Activated T-cell treated with anti-CD3 and anti-CD28 coated beads for 48 hours (primary cell): ENCODE measurements around the gene NOL6.

ENCODE experiments used
- DNase-seq: peaks from one replicate; pipeline ENCODE4 v3.0.0-alpha.2; 2020; ENCODE audit warnings: low read depth

The NOL6 gene

DNA sequence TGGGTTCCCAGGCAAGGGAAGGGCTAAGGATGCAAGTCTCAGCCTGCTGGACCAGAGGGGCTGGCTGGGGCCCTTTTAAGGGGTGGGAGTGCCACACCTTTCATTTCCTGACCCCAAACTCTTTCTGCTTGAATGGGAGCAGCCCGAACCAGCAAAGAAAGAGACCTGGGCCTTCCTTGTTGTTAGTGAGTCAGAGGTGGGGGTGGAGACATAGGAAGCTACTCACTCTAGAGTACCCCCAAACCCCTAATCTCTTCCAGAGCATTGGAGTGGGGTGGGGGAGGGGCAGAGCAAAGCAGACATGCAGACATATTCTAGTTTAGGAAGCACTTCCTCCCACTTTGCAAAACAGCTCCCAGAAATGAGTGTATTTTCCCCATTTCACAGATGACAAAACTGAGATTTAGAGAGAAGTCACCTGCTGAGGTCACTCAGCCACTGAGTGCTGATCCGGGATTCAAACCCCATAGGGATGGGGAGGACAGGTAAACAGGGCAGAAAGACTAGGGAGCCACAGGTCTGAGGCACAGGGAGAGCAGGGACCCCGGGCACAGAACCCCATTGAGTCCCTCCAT lies 20.4 kb downstream of the NOL6 start:
- DNase-seq = no peak

GRCh38 chr9:33452828-33453271 lies 20.9 kb downstream of the NOL6 start:
- peak; percentile 57 for DNase-seq

DNA sequence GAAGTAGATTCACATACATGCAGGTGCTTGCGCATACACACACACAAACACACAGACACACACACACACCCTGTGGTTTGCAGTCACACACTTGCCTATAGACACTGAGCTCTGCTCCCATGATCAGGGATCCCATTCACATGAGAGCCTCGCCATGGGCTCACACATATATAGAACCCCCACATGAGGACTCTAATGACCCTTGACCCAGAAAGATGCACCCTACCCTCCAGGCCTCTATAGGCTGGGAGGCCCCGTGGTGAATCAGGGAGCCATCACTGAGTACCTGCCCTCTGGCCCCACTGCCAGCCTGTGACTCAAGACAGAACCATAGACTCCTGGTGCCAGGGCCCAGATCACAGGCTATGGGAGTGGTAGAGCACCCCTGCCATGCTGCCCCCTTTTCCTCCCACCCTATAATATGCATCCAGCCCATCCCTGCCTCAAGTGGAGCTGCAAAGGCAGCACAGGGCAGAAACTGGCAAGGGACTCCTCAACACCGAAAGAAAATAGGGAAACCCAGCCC lies 23.0 kb downstream of the NOL6 start:
- no peak for DNase-seq

DNA sequence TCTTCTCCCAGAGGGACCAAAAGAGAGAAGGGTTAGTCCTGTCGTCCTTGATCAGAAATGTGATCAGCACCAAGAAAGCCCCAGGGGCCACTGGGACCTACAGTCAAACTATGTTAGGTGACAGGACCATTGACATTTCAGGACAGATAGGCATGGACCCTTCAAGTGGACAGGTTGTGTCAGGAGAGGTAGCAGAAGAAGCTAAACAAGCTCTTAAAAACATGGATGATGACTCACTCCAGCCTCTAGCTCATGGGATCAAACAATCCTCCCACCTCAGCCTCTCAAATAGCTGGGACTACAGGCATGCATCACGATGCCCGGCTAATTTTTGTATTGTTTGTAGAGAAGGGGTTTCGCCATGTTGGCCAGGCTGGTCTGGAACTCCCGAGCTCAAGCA lies 24.0 kb downstream of the NOL6 start:
- DNase-seq = no peak

GRCh38 chr9:33447799-33448553 lies 25.7 kb downstream of the NOL6 start:
- DNase-seq = no peak

DNA sequence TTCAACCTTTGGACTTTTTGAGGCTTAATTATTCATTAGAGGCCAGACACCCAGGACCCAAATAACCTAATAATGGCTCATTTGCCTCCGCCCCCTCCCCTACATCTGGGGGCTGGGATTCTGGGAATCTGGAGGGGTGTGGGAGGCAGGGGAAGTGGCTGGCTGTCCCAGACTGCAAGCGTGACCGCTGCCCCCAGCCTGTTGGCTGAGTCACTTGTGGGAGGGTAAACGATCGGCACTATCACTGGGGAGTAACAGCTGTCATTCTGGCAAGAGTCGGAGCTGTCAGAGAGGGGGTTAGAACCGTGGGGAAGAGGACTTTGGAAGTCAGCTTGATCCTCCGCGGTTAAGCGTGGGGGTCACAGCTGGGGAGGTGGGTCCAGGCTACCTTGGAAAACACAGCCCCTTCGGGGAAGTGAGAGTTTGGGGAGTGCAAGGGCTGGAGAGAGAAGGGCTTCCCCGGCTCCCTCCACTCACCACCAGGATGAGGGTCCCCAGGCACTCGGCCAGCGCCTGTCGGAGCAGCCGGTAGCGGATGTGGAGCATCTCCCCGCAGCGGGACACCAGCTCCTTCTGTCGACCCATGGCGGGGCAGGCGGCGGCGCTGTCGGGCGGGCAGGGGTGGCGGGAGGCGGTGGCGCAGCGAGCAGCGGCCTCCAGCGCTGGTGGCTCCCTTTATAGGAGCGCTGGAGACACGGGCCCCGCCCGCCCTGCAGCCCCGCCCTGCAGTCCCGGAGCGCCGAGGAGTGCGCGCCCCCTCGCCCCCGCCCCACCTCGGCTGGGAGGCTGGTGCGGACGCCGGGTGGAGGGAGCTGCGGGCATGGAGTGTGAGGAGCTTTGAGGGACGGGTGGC lies 26.6 kb downstream of the NOL6 start, which contains the start of gene AQP3:
TSS of gene AQP3 (minus strand) at position 648 of the 853 bp plus-strand sequence. CDS start at position 585, 63 bp downstream.
- peak; percentile 56 for DNase-seq

DNA sequence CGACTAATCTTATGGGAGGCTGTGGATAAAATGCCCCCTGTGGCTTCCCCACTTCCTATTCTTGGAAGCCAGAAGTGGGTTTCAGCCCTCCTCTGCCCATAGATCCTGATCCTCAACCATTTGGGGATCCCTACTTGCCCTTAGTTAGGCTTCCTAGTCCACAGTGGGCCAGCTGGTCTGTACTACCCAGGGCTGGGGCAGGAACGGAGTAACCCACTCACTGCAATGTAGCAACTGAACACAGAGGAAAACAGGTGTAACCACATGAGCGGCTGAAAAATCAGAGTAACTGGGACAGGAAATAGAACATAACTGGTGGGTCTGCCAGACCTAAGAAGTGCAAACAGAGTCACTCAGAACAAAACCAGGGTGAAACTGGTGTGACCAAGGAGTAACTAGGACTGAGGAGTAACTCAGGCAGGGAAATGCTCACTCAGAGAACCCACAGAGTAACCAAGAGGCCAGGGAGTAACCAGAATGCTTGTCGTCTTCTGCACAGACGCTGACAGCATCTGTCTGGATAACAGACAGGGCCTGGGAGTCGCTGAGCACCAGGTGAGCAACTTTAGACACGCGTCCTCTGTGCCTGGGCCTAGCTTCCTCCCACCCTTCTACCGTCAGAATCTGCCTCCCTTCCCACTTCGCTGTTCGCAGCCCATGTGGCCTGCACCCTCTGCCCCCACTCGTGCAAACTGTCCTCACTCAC lies 27.3 kb downstream of the NOL6 start:
- DNase-seq = peak; percentile 47

GRCh38 chr9:33445389-33446239 lies 28.1 kb downstream of the NOL6 start:
- no peak for DNase-seq

GRCh38 chr9:33443464-33444154 lies 30.1 kb downstream of the NOL6 start:
- DNase-seq = no peak

GRCh38 chr9:33443047-33443446 lies 30.7 kb downstream of the NOL6 start:
- DNase-seq = no peak

GRCh38 chr9:33442125-33442524 lies 31.6 kb downstream of the NOL6 start:
- DNase-seq = no peak

DNA sequence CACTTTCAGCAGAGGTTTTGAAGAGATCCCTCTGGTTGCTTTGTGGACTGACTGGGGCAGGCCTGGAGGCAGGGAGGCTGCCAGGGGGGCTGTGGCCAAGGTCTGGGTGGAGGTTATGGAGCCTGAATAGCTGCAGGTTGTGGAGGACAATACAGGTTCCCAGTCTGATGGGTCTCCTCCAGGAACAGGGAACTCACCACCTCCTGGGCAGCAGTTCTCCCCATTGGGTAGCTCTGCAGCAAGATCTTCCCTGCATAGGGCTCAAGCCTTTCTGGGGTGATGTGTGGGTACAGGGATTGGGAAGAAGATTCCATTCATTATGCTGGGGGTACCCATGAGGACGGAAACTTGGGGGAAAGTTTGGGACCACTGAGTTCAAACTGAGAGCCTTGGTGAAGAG lies 33.1 kb downstream of the NOL6 start:
- DNase-seq = no peak

GRCh38 chr9:33440204-33440603 lies 33.5 kb downstream of the NOL6 start:
- no peak for DNase-seq

DNA sequence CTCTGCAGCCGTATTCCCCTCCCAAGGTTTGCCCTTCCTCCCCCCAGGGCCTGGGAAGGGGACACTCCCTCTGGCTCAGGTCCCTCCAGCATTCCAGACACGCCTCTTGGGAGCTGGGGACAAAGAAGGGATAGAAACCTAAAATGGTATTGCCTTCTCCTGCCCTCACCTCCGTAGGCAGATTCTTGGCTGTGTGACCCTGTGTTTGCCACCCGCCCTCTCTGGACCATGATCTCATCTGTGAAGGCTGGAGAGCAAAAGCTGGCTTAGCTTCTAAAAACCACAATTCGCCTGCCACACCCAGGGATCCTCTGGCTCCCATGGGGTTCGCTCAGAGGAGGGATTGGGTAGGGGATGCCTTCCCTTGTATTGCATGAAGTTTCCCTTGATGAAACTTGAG lies 34.0 kb downstream of the NOL6 start:
- DNase-seq = no peak

- no peak for DNase-seq
These were observed 34.6 kb downstream of the NOL6 start for GRCh38 chr9:33438926-33439680.

DNA sequence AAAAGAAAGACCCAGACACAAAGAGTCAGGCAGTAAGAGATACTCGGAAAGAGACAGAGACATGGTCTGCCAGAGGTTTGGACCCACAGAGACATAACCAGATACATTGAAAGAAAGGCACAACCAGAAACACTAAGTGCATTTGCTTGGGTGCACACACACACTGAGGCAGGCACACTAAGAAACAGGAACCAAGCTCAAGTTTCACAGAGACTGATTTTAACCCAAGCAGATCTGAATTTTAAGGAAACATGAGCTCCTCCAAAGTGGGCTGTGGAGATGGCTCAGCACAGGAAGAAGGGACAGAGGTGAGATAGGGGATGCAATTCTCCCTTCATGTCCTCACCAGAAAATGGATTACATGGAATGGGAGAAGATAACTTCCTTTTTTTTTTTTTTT lies 35.8 kb downstream of the NOL6 start:
- DNase-seq = no peak

GRCh38 chr9:33437205-33437604 lies 36.5 kb downstream of the NOL6 start:
- DNase-seq = no peak

DNA sequence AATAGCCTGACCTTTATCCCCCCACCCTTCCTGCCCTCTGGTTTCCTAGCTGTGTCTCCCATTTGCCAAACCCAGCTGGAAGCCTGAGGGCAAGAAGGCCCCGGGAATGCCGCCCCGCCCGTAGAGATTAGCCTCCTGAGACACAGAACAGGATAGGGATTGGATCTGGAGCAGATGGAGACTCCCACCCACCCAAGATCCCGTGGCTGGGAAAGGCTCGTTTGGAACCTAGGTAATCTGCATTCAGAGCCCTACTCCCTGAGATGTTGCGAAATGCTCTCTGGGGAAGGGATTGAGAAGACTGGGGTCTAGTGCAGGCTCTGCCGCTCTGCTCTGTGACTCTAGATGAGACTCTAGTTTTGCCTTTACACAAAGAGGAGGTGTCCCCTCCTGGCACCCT lies 37.3 kb downstream of the NOL6 start:
- no peak for DNase-seq

GRCh38 chr9:33435821-33436277 lies 37.9 kb downstream of the NOL6 start:
- no peak for DNase-seq
